NCI-H2171 (cell line): ENCODE results near the gene KLF13.
A peak's percentile ranks its signal among the peaks of the same experiment; 100 is the strongest.

Experiments used
- DNase-seq: peaks from one replicate; lab custom pipeline; 2025; lab: John Stamatoyannopoulos, UW

Gene KLF13

GRCh38 chr15:31326156-31326874 is at the start of gene KLF13:
Gene KLF13, plus strand, starts transcription at chr15:31326835. Its CDS starts 378 bp downstream, at chr15:31327213.
- peak; percentile 97 for DNase-seq

- DNase-seq = no peak
Measured at GRCh38 chr15:31277335-31278060, 49.1 kb upstream of the KLF13 start.

GRCh38 chr15:31278061-31278445 is 48.6 kb upstream of the KLF13 start:
- DNase-seq = no peak

GRCh38 chr15:31278544-31279220 is 48.0 kb upstream of the KLF13 start:
- no peak for DNase-seq

- no peak for DNase-seq
Measured at GRCh38 chr15:31279221-31280045, 47.2 kb upstream of the KLF13 start.

GRCh38 chr15:31280046-31280830 is 46.4 kb upstream of the KLF13 start:
- DNase-seq = peak; percentile 97

GRCh38 chr15:31280831-31281216 is 45.8 kb upstream of the KLF13 start:
- DNase-seq = no peak

- no peak for DNase-seq
Measured at GRCh38 chr15:31283043-31283442, 43.6 kb upstream of the KLF13 start.

- no peak for DNase-seq
Measured at GRCh38 chr15:31285772-31286261, 40.8 kb upstream of the KLF13 start.

- no peak for DNase-seq
Measured at GRCh38 chr15:31291048-31291578, 35.5 kb upstream of the KLF13 start.

- no peak for DNase-seq
Measured at GRCh38 chr15:31292391-31293015, 34.1 kb upstream of the KLF13 start.

GRCh38 chr15:31293655-31294054 is 33.0 kb upstream of the KLF13 start:
- no peak for DNase-seq

GRCh38 chr15:31294067-31294466 is 32.6 kb upstream of the KLF13 start:
- DNase-seq = no peak

GRCh38 chr15:31295658-31296057 is 31.0 kb upstream of the KLF13 start:
- no peak for DNase-seq

GRCh38 chr15:31296219-31296645 is 30.4 kb upstream of the KLF13 start:
- no peak for DNase-seq

- DNase-seq = peak; percentile 34
Measured at GRCh38 chr15:31296646-31297574, 29.7 kb upstream of the KLF13 start.

GRCh38 chr15:31297575-31298456 is 28.8 kb upstream of the KLF13 start:
- DNase-seq = peak; percentile 50

- no peak for DNase-seq
Measured at GRCh38 chr15:31298707-31299172, 27.9 kb upstream of the KLF13 start.
